HG02588 (cell line): ENCODE results near the gene CACNA2D3.

ENCODE experiments used
- ATAC-seq: cut with Tn5 transposase; IDR thresholded peaks from one replicate; pipeline ENCODE4 v1.9.1; 2021; ENCODE audit warnings: mild to moderate bottlenecking, moderate library complexity; ENCODE audit not compliant: unreplicated experiment

The CACNA2D3 gene

DNA sequence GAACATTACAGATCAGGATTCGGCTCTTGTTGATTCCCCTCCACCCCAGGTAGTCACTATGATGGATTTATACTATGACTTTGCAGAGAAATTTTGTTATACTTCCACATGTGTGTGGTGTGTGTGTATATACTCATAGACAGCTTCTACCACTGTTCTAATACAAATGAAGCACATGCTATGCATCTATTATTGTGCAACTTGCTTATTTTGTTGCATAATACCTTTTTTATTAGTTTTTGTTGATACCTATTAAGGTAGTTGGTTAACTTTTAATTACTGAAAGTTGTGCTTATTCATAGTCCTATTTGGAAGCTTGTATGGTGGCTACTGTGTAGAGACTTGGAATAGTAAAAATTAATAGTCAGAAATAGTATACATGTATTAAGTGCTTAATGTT lies 140.6 kb downstream of the CACNA2D3 start:
- ATAC-seq = no peak

DNA sequence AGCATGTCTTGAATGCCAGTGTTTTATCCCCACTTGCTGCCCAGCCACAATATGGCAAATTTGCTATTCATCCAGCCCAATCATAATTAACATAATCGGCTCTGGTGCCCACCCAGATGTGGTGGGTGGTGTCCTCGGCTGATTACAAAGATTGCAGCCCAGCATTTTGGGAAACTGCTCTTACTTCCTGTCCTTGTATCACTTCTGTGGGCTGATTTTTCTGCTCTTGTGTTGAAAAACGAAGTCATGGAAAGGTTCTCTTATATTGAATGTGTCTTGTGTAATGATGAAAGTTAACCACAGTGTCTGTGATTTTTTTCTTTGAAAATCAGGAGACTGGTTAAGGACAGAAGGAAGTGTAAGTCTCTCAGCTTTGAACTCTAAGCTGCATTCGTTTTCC lies 141.7 kb downstream of the CACNA2D3 start:
- ATAC-seq = no peak

DNA sequence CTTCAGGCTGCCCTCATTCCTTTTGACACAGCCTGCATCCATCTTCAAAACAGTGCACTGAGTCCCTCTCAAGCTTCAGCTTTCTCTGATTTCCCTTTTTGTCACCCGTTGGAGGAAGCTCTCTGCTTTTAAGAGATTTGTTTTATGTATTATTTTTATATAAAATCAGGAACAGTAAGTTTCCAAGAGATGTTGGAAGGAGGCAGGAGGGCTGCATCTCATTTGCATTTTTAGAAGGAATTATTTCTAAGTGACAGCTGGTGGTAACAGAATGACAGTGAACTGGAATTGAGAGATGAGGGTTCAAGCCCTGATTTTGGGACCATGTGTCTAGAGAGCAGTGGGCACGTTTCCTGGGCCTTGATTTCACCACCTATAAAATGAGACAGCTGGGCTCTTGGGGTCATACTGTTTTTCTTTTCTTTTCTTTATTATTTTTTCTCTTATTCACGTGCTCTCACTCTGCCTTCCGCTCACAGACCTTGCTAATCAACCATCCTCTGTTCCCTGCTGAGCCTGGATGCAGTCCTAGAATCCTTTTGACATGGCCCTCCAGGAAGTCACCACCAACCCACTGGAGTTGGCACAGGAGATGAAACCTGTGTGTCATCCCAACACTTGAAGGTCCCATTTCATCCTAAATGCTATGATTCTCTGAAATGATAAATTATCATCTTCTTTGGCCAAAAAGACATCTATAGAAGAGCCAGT lies 148.6 kb downstream of the CACNA2D3 start:
- no peak for ATAC-seq

DNA sequence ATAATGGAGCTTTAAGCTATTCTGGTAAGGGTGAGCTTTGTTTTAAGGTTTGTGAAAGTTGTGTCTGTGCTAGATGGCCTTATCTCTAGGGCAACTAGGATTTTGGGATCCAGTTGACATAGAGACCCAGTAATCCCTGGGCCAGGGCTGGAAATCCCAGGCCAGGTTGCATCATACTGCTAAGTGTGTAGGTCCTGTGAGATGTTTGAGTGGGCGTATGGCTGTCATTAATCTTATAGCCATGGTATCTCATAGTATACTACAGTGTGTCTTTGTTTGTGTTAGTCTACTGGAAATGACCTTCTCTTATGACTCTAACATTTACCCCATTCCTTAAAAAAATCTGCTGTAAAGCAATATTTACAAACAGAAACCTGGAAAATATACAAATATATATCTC lies 151.4 kb downstream of the CACNA2D3 start:
- ATAC-seq = no peak

DNA sequence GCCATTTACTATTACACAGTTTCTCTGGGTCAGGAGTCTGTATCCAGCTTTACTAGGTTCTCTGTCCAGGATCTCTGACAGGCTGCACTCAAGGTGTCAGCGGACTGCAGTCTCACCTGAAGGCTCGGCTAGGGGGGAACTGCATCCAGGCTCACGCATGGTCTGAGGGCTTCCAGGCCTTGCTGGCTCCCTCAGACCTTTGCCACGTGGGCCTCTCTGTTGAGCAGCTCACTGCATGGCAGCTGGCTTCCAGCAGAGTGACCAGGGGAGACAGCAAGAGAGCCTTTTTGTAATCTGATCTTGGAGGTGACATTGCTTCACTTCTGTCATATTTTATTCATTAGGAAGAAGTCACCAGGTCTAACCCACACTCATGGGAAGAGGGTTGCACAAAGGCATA lies 152.3 kb downstream of the CACNA2D3 start:
- ATAC-seq = no peak

DNA sequence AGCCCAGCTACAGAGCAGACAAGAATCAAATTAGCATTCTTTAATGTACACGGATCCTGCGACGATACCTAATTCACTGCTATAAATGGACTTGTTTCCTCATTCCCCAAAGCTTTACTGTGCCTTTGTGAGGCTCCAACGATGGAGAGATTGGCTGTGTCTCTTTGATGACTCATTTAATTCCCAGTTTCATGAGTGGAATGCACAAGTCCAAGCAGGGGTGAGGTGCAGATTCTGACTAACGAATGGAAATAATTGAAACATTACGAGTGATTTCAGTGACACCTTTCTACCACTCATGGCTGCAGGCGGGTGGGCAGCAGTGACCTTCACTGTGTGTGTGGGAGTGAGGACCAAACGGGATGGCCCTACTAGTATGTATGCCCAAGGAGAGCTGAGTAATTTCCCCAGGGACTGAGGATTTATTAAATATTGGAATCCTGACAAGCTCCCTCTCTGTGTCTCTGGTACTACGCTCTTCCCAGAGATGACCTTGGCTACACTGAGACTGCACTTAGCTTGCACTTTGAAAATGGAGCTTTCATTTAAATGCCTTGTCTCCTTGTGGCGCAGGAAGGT lies 156.7 kb downstream of the CACNA2D3 start:
- no peak for ATAC-seq

DNA sequence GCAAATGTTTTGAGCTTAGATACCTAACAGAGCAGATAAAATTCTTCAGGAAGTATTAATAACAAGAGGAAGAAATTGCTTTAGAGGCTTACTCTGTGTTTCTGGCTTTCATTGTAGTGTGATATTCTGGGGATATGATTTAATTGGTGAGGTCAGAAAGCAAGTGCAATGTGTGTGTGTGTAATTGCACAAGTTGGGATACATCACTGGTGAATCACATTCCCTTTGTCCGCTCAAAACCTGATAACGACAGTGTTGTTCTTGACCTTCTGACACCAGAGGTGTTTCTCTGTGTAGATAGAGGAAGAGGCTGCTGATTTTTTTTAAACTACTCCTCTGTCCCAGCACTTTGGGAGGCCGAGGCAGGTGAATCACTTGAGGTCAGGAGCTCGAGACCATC lies 161.1 kb downstream of the CACNA2D3 start:
- ATAC-seq = no peak

DNA sequence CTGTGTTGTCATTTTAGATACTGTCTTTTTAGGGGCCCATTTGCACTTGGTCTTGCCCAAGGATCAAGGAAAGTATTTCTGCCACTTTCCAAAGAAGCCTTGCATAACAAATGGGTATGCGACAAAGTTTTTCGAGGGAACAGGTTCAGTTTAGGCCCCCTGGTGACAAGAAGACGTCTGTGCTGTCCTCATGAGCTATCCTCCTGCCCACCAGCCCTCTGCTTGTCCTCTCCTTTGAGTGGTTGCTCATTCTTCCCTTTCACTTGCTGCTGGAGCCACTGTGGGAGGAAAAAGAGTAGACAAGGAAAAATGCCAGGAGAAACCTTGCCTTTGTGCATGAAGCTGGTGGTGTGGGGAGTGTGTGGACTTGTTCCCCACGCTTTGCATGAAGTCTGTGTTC lies 171.9 kb downstream of the CACNA2D3 start:
- no peak for ATAC-seq

DNA sequence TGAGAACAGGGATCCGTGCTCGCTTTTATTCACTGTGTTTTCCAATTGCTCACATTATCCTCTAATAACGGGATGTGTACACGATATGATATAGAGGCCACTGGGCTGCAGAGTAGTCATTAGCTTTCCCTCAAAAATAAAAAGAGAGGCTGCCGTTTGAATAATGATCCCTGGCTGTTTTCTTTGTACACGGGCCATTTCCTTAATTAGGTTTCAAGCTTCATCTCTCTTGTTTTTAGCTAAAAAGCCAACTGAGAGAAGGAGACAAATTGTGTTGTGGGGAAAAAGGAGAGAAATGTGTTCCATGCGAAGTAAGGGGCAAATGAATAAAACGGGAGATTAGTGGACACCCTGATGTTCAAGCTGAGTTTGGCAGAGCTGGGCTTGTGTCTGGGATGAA lies 174.2 kb downstream of the CACNA2D3 start:
- ATAC-seq = no peak

DNA sequence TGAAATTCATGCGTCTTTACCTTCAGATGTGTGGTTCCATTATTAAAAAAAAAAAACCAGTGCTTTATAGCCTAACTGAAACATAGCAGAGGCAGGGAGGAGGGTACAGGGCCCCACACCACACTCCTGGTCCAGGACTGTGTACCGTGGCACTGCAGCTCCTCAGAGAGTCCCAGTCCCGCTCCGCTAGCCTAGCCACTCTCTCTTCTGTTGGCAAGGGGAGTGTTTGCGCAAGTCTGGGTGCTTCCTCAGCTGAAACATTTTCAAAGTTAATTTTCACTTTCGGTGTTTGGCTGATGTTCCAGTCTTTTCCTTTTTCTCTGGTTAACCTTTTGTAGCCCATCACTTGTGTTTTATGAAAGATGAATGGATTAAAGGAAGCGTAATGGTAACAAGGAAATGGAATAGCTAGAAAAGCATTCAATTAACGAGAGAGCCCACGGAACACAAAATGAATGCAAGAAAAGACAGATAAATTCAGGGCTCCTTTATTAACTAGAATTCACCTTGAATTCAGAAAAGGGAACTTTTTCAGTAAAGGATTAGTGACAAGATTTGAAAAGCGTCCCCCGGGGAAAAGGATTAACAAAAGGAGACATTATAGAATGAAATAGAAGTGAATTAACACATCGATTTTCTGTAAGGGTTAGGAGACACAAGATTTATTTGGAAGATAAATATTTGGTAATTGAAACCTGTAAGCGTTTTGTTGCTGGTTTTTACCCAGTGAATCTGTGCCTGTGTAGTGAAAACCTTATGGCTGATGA lies 177.0 kb downstream of the CACNA2D3 start:
- ATAC-seq = no peak

DNA sequence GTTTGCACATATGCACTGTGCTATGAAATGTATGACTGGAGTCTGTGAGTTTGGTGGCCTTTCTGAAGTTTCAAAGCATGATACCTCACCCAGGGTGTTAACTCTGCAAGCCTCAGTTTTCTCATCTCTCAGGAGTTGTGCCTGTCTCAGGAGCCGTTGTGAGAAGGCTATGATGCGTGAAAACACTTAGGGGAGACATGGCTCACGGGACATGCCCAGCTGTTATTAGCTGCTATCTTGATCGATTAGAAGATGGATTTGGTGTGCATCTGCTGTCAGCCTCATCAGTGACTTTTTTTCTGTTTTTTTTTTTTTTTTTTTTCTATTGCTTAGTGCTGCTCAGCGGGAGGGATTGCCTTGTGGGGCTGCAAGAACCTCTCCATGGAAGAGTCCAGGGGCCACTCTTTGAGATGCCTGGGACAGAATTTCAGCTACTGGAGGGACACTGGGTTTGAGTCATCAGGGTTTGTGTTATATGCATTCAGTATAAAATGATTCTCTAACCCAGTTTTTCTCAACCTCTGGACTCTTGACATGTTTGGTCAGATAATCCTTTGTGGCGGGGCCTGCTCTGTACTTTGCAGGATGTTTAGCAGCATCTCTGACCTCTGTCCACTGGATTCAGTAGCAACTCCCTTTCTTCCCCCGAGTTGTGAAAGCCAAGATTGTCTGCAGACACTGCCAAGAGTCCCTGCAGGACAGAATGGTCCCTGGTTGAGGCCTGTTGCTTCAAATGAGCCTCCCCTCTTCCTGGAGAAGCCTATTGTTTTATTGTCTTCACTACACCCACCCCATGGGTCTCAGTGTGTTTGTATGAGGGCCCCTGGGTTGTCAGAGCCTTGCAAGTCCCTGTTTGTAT lies 181.4 kb downstream of the CACNA2D3 start:
- ATAC-seq = no peak

DNA sequence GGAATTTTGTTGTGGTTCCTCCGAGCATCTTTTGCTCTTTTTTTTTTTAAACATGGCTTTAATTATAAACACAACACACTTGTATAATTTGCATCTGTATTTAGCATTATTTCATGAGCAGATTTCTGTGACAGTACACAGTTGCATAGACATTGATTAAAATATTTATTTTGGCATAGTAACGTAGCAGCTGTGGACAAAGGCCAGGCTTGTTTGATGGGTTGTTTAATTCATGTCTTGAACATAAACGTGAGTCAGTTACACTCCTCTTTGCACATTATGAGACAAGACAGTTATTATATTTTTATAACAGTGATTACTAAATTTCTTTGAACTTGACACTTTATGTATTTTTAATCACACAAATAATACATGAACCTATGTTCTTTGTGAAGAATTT lies 182.5 kb downstream of the CACNA2D3 start:
- ATAC-seq = no peak

DNA sequence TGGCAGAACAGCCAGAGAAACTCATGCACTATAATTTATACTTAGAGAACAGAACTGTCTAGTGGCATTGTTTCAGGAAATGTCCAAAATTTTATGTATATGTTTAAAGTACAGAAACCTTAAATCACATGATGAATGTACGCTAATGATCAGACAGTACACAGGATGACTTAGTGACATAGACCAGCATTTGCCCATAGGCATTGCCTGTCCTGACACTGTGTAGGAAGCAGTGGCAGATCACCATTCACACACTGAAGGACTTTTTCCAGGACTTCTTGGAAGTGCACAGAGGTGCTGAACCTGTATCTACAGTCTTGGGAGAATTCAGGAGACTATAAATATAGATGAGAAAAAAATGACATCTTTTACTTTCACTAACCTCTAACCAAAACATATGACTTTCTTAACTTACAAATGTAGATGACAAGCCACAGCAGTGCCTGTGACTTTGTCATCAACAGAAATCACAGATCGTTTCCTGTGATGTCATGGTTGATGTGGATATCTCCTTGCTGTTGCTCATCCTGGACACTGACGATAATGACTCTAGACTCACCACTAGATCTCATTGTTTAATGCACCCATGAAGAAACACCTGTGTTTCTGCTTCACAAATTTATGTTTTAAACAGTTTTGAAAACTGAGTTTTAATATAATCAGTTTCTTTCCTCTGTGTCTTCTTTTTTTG lies 183.2 kb downstream of the CACNA2D3 start:
- ATAC-seq = no peak

DNA sequence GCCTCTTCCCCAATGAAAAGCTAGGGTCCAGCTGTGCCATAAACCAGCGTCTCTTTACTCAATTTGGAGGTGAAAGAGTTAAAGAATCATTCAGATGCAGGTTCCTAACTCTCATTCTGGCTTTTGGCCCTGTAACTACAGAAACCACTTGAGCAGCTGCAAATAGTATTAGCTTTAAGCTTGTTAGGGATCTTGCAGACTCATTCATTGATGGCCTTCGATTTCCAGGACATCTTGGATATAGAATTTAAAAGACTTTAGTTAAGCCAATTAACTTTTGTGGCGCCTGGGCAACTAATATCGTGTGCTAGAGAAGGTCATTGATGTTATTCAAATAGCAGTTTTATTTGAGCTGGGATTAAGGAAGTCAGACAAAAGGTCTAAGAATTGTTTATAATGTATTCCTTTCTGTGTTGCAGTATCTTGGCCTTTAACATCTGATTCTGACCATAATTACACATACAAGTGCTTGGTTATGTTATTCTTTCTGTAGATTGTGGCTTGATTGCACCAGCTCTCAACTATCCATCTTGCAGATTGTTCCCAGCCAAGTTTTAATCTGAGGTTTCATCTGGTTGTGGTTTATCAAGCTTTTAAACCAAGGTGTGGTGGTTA lies 185.3 kb downstream of the CACNA2D3 start:
- ATAC-seq = no peak

DNA sequence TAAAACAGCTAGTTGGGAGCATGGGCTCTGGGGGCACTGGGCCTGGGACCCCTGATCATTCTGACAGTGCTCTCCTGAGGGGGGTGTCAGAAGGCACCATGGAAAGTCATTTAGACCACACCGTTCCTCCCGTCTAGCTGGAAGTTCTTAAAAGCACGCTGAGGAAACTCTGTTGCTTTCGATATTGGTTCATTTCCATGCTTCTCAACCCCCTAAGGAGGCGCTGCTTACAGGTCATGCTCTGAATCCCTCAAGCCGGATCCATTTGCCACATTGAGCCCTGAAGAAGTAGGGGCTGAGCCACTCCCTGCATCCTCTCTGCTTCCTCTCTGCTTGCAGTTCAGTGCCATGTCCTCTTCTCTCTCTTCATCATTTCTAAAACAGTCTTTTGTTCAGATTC lies 187.2 kb downstream of the CACNA2D3 start:
- ATAC-seq = no peak

DNA sequence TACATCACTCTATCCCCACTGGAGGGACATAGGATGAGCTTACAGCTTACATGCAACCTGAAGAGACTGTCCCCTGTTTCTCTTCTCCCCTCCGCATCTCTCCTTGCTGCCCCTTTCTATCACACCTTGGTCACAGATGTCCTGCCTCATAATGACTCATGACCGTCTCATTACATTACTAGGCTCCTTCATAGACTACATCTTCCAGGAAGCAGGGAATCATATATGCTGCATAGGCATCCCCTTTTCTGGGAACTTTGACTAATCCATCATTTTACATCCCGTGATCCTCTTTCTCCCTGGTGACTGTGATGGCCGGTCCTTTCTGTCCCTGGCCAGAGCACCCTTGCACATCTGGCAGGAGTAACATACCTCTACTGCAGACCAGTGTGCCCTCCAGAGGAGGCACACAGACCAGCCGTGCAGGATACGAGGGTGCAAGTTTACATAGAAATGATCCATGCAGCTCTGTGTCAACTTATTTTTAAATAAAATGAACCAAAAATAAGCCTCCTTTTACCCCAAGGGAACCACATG lies 188.9 kb downstream of the CACNA2D3 start:
- no peak for ATAC-seq

DNA sequence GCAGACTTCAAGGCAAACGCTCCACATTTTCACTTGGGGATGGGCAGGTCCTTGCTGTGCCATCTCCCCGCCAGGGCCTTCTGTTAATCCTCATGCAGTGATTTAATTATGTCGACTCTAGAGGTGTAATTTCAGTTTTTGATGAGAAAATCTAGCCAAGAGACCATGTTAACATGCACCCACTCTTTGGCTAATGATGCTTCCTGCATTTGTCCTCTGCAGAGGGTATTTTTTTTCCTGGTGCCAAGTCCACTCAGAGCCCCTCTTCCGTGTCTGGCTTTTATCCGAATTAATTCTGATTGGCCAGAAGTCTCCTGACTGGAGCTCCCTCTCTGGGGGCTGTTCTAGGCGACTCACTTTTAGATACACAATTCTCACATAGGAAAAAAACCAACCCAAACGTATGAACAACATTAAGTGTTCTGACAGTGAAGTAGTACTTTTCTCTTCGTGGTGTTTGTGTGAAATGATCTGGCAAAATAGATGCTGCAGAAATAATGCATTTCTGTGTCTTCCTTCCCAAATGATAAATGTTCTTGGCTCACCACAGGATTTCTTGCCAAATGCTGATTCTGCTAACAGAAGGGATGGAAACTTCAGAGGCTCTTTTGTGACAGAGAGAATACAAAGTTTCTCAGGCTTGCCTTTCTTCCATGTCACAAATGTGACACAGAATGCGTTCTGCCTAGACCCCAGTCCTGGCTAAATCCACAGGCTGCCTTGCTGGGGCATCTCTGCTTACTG lies 190.0 kb downstream of the CACNA2D3 start:
- ATAC-seq = no peak

DNA sequence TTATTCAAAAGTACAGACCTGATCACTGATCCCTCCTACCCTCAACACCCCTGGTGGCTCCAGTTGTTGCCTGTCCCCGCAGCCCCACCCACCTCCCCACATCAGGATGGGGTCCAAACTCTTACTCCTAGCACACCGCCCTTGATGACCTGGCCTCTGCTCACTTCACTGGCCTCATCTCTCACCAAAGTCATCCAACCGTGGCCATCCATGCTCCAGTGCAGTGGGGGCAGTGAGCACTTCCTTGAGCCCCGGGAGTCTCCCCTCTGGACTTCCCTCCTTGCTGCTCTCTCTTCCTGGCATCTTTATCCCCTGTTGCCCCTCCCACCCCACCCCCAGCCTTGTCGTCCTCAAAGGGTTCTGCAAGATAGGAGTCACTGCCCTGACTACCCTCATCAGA lies 191.1 kb downstream of the CACNA2D3 start:
- no peak for ATAC-seq

DNA sequence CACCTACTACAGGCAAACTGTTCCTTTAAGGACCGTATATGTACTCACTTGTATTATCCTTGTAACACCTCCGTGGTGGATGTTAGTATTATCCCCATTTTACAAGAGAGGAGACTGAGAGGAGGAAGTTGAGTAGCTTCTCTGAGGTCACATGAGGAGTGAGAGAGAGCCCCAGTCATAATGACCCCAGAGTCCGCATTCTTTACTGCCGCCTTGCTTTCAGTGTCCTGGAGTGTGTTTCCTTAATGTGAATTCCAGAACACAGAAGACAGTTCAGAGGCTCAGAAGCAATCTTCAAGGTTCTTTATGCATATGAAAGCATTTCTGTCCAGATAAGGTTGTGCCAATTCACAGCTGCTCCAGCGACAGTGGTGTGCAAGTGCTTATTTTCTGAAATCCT lies 199.2 kb downstream of the CACNA2D3 start:
- no peak for ATAC-seq
